H1 (cell line): ENCODE data around the gene GAS7. TPM values are rescaled to one million over a fixed set of nuclear protein-coding genes. Genes with fewer than 3 reads are reported as not detected.

Source experiments
- CTCF ChIA-PET: fragments of 300-600 bp; sonication (Branson Sonifier 250); formaldehyde crosslinking; loops from one replicate; lab custom pipeline; 2021; ENCODE audit not compliant: partially characterized antibody; lab: Charles Lee
- POLR2A ChIA-PET: fragments of 300-600 bp; sonication (Branson Sonifier 250); formaldehyde crosslinking; loops from one replicate; lab custom pipeline; 2021; ENCODE audit warnings: inconsistent platforms; ENCODE audit not compliant: partially characterized antibody; lab: Charles Lee
- DNase-seq, 2 experiments: peaks; one replicate each; pipeline versions ENCODE4 v3.0.0 to v3.0.0-alpha.2; 2010 to 2022; ENCODE audit warnings: low spot score in 2 of 2, low read depth in 1 of 2, mixed read lengths in 1 of 2
- FAIRE-seq: peaks from 2 replicates; lab custom pipeline; 2011; peaks lifted over from hg19 to GRCh38; lab: Jason Lieb, UNC
- H2AFZ ChIP-seq: 2 replicates; pipeline ENCODE4 v1.8.1; 2012; ENCODE audit warnings: low read length, inconsistent platforms
- H2AK5ac ChIP-seq: 2 replicates; pipeline ENCODE4 v1.6.1; 2013; ENCODE audit warnings: low read depth, low read length
- H2BK120ac ChIP-seq: replicated peaks from 2 replicates; pipeline ENCODE3; 2013; ENCODE audit warnings: low read depth, low read length, inconsistent platforms
- H2BK12ac ChIP-seq: 2 replicates; pipeline ENCODE4 v1.6.1; 2013; ENCODE audit warnings: low read depth, low read length
- H2BK15ac ChIP-seq: 2 replicates; pipeline ENCODE4 v1.6.1; 2013; ENCODE audit warnings: low read length
- H2BK20ac ChIP-seq: 2 replicates; pipeline ENCODE4 v1.6.1; 2013; ENCODE audit warnings: low read length
- H2BK5ac ChIP-seq: 2 replicates; pipeline ENCODE4 v1.6.1; 2013; ENCODE audit warnings: low read depth, low read length
- H3K14ac ChIP-seq: 2 replicates; pipeline ENCODE4 v1.6.1; 2013; ENCODE audit warnings: inconsistent platforms; ENCODE audit not compliant: insufficient read length
- H3K18ac ChIP-seq: 2 replicates; pipeline ENCODE4 v1.6.1; 2013; ENCODE audit warnings: low read length; ENCODE audit errors: extremely low read depth
- H3K23ac ChIP-seq: 2 replicates; pipeline ENCODE4 v1.6.1; 2013; ENCODE audit warnings: inconsistent platforms; ENCODE audit not compliant: insufficient read length
- H3K23me2 ChIP-seq: 2 replicates; pipeline ENCODE4 v1.6.1; 2013; ENCODE audit warnings: low read depth, low read length
- H3K27ac ChIP-seq: 2 replicates; pipeline ENCODE4 v1.6.1; 2011; ENCODE audit warnings: low read depth, low read length, inconsistent platforms
- H3K27me3 ChIP-seq, 4 experiments: replicated peaks in 1 of 4; 1 replicate in 1 of 4; 2 replicates in 3 of 4; pipeline versions ENCODE4 v1.6.1 to v1.8.1; 2011 to 2013; ENCODE audit warnings: low read length in 3 of 4, mild to moderate bottlenecking in 3 of 4, inconsistent platforms in 2 of 4, mixed read lengths in 2 of 4, moderate library complexity in 1 of 4; ENCODE audit not compliant: control insufficient read depth in 3 of 4, insufficient read depth in 3 of 4; ENCODE audit errors: extremely low read depth in 1 of 4
- H3K36me3 ChIP-seq, 4 experiments: 2 replicates each; pipeline versions ENCODE4 v1.6.1 to v1.8.1; 2011 to 2013; ENCODE audit warnings: mild to moderate bottlenecking in 4 of 4, low read length in 3 of 4, moderate library complexity in 2 of 4, control low read depth in 1 of 4, inconsistent platforms in 1 of 4; ENCODE audit not compliant: insufficient read depth in 4 of 4, control insufficient read depth in 2 of 4
- H3K4ac ChIP-seq: replicated peaks from 2 replicates; pipeline ENCODE3; 2013; ENCODE audit warnings: low read length, low read depth, mixed read lengths, inconsistent platforms; ENCODE audit not compliant: insufficient read length
- H3K4me1 ChIP-seq, 4 experiments: replicated peaks in 1 of 4; 1 replicate in 1 of 4; 2 replicates in 3 of 4; pipeline versions ENCODE4 v1.6.1 to v1.8.1; 2011 to 2013; ENCODE audit warnings: low read length in 3 of 4, inconsistent platforms in 2 of 4, mixed read lengths in 1 of 4; ENCODE audit not compliant: insufficient read depth in 4 of 4, control insufficient read depth in 3 of 4
- H3K4me2 ChIP-seq, 2 experiments: 2 replicates each; pipeline versions ENCODE4 v1.6.1 to v1.8.1; 2011 to 2013; ENCODE audit warnings: low read depth in 2 of 2, low read length in 2 of 2, control low read depth in 1 of 2, inconsistent platforms in 1 of 2, mild to moderate bottlenecking in 1 of 2; ENCODE audit not compliant: insufficient read depth in 1 of 2
- H3K4me3 ChIP-seq, 4 experiments: fragments of 200-600, 300-600 bp in 1 of 4; sonication (generic), shearing (Covaris generic), sonication (Bioruptor Twin) in 1 of 4; 2 replicates each; pipeline versions ENCODE4 v1.5.1 to v1.8.1; 2011 to 2016; ENCODE audit warnings: low read length in 4 of 4, low read depth in 3 of 4, control low read depth in 2 of 4, inconsistent platforms in 2 of 4, mild to moderate bottlenecking in 2 of 4, mixed read lengths in 1 of 4, moderate library complexity in 1 of 4; ENCODE audit not compliant: insufficient read depth in 2 of 4; ENCODE audit errors: extremely low read depth in 1 of 4
- H3K56ac ChIP-seq: replicated peaks from 2 replicates; pipeline ENCODE3; 2013; ENCODE audit warnings: low read depth, mild to moderate bottlenecking, mixed read lengths, low read length, inconsistent platforms; ENCODE audit not compliant: insufficient read length
- H3K79me1 ChIP-seq: 2 replicates; pipeline ENCODE4 v1.6.1; 2013; ENCODE audit warnings: low read depth, low read length, control low read depth
- H3K79me2 ChIP-seq, 2 experiments: 2 replicates each; pipeline versions ENCODE4 v1.6.1 to v1.8.1; 2012 to 2013; ENCODE audit warnings: low read length in 2 of 2, mild to moderate bottlenecking in 2 of 2, inconsistent platforms in 1 of 2; ENCODE audit not compliant: insufficient read depth in 2 of 2, control insufficient read depth in 1 of 2
- H3K9ac ChIP-seq, 4 experiments: replicated peaks in 1 of 4; 1 replicate in 1 of 4; 2 replicates in 3 of 4; pipeline versions ENCODE4 v1.6.1 to v1.8.1; 2011 to 2013; ENCODE audit warnings: low read depth in 3 of 4, low read length in 3 of 4, control low read depth in 2 of 4, mild to moderate bottlenecking in 2 of 4, moderate library complexity in 2 of 4, inconsistent platforms in 1 of 4; ENCODE audit errors: extremely low read depth in 1 of 4
- H3K9me3 ChIP-seq, 2 experiments: 2 replicates each; pipeline versions ENCODE4 v1.6.1 to v1.8.1; 2012 to 2013; ENCODE audit warnings: mild to moderate bottlenecking in 2 of 2, moderate library complexity in 2 of 2, control low read depth in 1 of 2, inconsistent platforms in 1 of 2, low read depth in 1 of 2, low read length in 1 of 2, mixed read lengths in 1 of 2; ENCODE audit not compliant: insufficient read depth in 2 of 2
- H4K20me1 ChIP-seq, 2 experiments: replicated peaks in 1 of 2; 2 replicates each; pipeline versions ENCODE3 to v1.8.1; 2011 to 2013; ENCODE audit warnings: inconsistent platforms in 2 of 2, low read length in 2 of 2, mild to moderate bottlenecking in 1 of 2; ENCODE audit not compliant: insufficient read depth in 2 of 2, control insufficient read depth in 1 of 2
- H4K5ac ChIP-seq: 2 replicates; pipeline ENCODE4 v1.6.1; 2013; ENCODE audit warnings: low read length, low read depth, mixed read lengths, inconsistent platforms; ENCODE audit not compliant: insufficient read length
- H4K8ac ChIP-seq: 2 replicates; pipeline ENCODE4 v1.8.0; 2013; ENCODE audit warnings: mild to moderate bottlenecking, moderate library complexity, low read length, inconsistent platforms; ENCODE audit not compliant: insufficient read depth; ENCODE audit errors: extremely low read depth
- H4K91ac ChIP-seq: replicated peaks from 2 replicates; pipeline ENCODE3; 2013; ENCODE audit warnings: low read length, mixed read lengths, inconsistent platforms; ENCODE audit not compliant: insufficient read length
- ASH2L ChIP-seq: fragments of 200-600, 300-600 bp; sonication (generic); IDR thresholded peaks from one replicate; pipeline ENCODE4 v1.7.1; 2017; ENCODE audit warnings: low read length
- BRCA1 ChIP-seq: IDR thresholded peaks from 2 replicates; pipeline ENCODE4 v1.6.1; 2012; ENCODE audit warnings: low read depth, low read length, improper control_type of control experiment
- FOSL1 ChIP-seq: IDR thresholded peaks from 2 replicates; pipeline ENCODE4 v1.6.1; 2011; ENCODE audit warnings: mild to moderate bottlenecking, low read depth, low read length, moderate library complexity; ENCODE audit not compliant: insufficient read depth
- HDAC6 ChIP-seq: IDR thresholded peaks from one replicate; pipeline ENCODE4 v1.7.1; 2012; ENCODE audit warnings: low read depth, mild to moderate bottlenecking, inconsistent platforms, low read length, moderate library complexity
- JUN ChIP-seq: IDR thresholded peaks from 2 replicates; pipeline ENCODE4 v1.6.1; 2011; ENCODE audit warnings: low read depth, mild to moderate bottlenecking, improper control_type of control experiment, low read length
- KDM4A ChIP-seq: IDR thresholded peaks from one replicate; pipeline ENCODE4 v1.7.1; 2012; ENCODE audit warnings: low read depth, mild to moderate bottlenecking, moderate library complexity, low read length, inconsistent platforms; ENCODE audit not compliant: severe bottlenecking
- POLR2AphosphoS5 ChIP-seq: IDR thresholded peaks from 2 replicates; pipeline ENCODE4 v1.6.1; 2011; ENCODE audit warnings: low read depth, low read length
- POU5F1 ChIP-seq: IDR thresholded peaks from 2 replicates; pipeline ENCODE4 v1.6.1; 2011; ENCODE audit warnings: low read depth, mild to moderate bottlenecking, low read length, moderate library complexity
- RNF2 ChIP-seq: fragments of 200-900, 300-1000 bp; sonication (generic); IDR thresholded peaks from 2 replicates; pipeline ENCODE4 v1.7.1; 2016; ENCODE audit warnings: borderline replicate concordance, low read depth, mild to moderate bottlenecking, antibody characterized with exemption, low read length; ENCODE audit not compliant: poor library complexity, severe bottlenecking; ENCODE audit errors: missing control alignments
- SIRT6 ChIP-seq: IDR thresholded peaks from one replicate; pipeline ENCODE4 v1.7.1; 2012; ENCODE audit warnings: low read length, inconsistent platforms
- SP2 ChIP-seq: IDR thresholded peaks from 2 replicates; pipeline ENCODE4 v1.6.1; 2012; ENCODE audit warnings: mild to moderate bottlenecking, low read length, inconsistent platforms
- SRF ChIP-seq: IDR thresholded peaks from 2 replicates; pipeline ENCODE4 v1.6.1; 2011; ENCODE audit warnings: mild to moderate bottlenecking, low read depth, low read length, moderate library complexity
- TAF1 ChIP-seq: IDR thresholded peaks from 2 replicates; pipeline ENCODE4 v1.6.1; 2011; ENCODE audit warnings: mild to moderate bottlenecking, low read depth, low read length
- TEAD4 ChIP-seq: IDR thresholded peaks from 2 replicates; pipeline ENCODE4 v1.6.1; 2012; ENCODE audit warnings: low read depth, low read length, inconsistent platforms, mixed read lengths
- ZNF274 ChIP-seq: IDR thresholded peaks from 2 replicates; pipeline ENCODE4 v1.7.0; 2012; ENCODE audit warnings: low read length, borderline replicate concordance; ENCODE audit errors: extremely low read depth
- WGBS, 2 experiments: shearing (Covaris generic) in 1 of 2; methylation state at CpG; one replicate each; pipeline versions ENCODE4 v1.1.6 to v1.1.7; 2013 to 2015; ENCODE audit warnings: low lambda C conversion rate in 2 of 2, mixed read lengths in 2 of 2, inconsistent platforms in 1 of 2, low coverage in 1 of 2, missing lambda C conversion rate in 1 of 2; ENCODE audit not compliant: insufficient replicate concordance in 2 of 2, insufficient coverage in 1 of 2, insufficient read length in 1 of 2; ENCODE audit errors: extremely low coverage in 1 of 2, missing lambda C conversion rate in 1 of 2; 5-methylcytosine and 5-hydroxymethylcytosine counted together
- polyA plus RNA-seq, 7 experiments: library from polyadenylated mRNA; depleted of rRNA in 3 of 7; stranded (reverse) in 5 of 7; unstranded in 2 of 7; fragments of >200 nt in 5 of 7; fragments of 200-250 nt in 2 of 7; gene quantifications; 1 replicate in 5 of 7; 2 replicates in 1 of 7; 4 replicates in 1 of 7; pipeline versions ENCODE4 v1.2.1 to v1.2.3, GENCODE V29; 2011 to 2013; ENCODE audit warnings: missing spikeins in 2 of 7, mixed read lengths in 2 of 7
- total RNA-seq: library from RNA; stranded (reverse); fragmentation: NEBNext Ultra II Directional; extraction: Animal tissue kit (Norgen Biotek cat#: 25700); gene quantifications from 2 replicates; pipeline ENCODE4 v1.2.1, GENCODE V29; 2021

The GAS7 gene
- total and polyA plus RNA-seq, 2 of the 8 experiments (the other 6 are each of a cell fraction or from before 2014, with no cell fraction given) = 5.0 to 14.5 TPM

GRCh38 chr17:9994761-9995160, 203.6 kb downstream of the GAS7 start:
- Histone ChIP-seq H3K23me2 (no peaks in the 10 kb centered on the region), H2BK15ac (no peak overlapping the region), H3K4me2 (no peak overlapping the region), H2BK20ac (no peak overlapping the region), H3K4me3 (no peak overlapping the region), H3K4ac (no peak overlapping the region), H3K27ac (no peak overlapping the region), H3K9ac (no peak overlapping the region), H3K18ac (no peak overlapping the region; the same call in 1 of the 2 replicates), H3K79me2 (no peaks in the 10 kb centered on the region), H2AFZ (no peak overlapping the region), H3K9me3 (no peaks in the 10 kb centered on the region), H4K20me1 (no peaks in the 10 kb centered on the region), H3K4me1 (no peaks in the 10 kb centered on the region), H2BK12ac (no peak overlapping the region), H4K91ac (no peak overlapping the region), H4K8ac (no peak overlapping the region)
- FAIRE-seq = no peak
- POLR2A ChIA-PET = no interaction called here
- TF ChIP-seq POU5F1 (no peak), KDM4A (no peak), ASH2L (no peak), POLR2AphosphoS5 (no peak), SP2 (no peak), SIRT6 (no peak), JUN (no peak), TEAD4 (no peak), HDAC6 (no peak), TAF1 (no peak), ZNF274 (no peak), BRCA1 (no peak), FOSL1 (no peak), RNF2 (no peak), SRF (no peak)
- TF ChIP-seq, all 59 proteins: peak for 0
- no peak overlapping the region for H2BK120ac ChIP-seq
- WGBS, 2 experiments = 78% methylated on average over 4 of the region's 4 CpGs; no CpG with 5 or more reads in 1 of the 2 experiments
- H4K5ac ChIP-seq = no peak overlapping the region
- no peak overlapping the region for H3K14ac ChIP-seq
- no peaks in the 10 kb centered on the region; the same call in 1 of the 2 replicates for H3K79me1 ChIP-seq
- CTCF ChIA-PET = interaction anchor here (0.8 to 2.2 kb wide), 2 partner anchors 13 to 232 kb away, joined by 4 to 9 read pairs; no protein-coding TSS in a partner anchor
- no peaks in the 10 kb centered on the region for H3K36me3 ChIP-seq
- DNase-seq = no peak
- no peak overlapping the region for H3K23ac ChIP-seq
- H2AK5ac ChIP-seq = no peak overlapping the region
- no peak overlapping the region for H2BK5ac ChIP-seq
- H3K56ac ChIP-seq = no peak overlapping the region
- no peaks in the 10 kb centered on the region for H3K27me3 ChIP-seq
